Skeletal muscle tissue (tissue), 4 donors: ENCODE measurements around the gene CARD9. TPM values are rescaled to one million over a fixed set of nuclear protein-coding genes. Genes with fewer than 3 reads are reported as not detected.

Experiments used
- H3K27ac ChIP-seq: one replicate; pipeline ENCODE4 v1.7.0; 2013; ENCODE audit warnings: mild to moderate bottlenecking, low read depth, low read length, inconsistent platforms
- H3K27me3 ChIP-seq, 3 donors: one replicate each; pipeline ENCODE4 v1.7.0; 2013; ENCODE audit warnings: low read length in 3 of 3; ENCODE audit not compliant: control insufficient read depth in 3 of 3, insufficient read depth in 3 of 3
- H3K36me3 ChIP-seq, 3 donors: one replicate each; pipeline ENCODE4 v1.7.0; 2013; ENCODE audit warnings: low read length in 3 of 3; ENCODE audit not compliant: control insufficient read depth in 3 of 3, insufficient read depth in 3 of 3
- H3K4me1 ChIP-seq, 3 donors: one replicate each; pipeline ENCODE4 v1.7.0; 2013; ENCODE audit warnings: low read length in 3 of 3, mild to moderate bottlenecking in 3 of 3; ENCODE audit not compliant: control insufficient read depth in 3 of 3, insufficient read depth in 3 of 3
- H3K4me3 ChIP-seq, 3 donors: one replicate each; pipeline ENCODE4 v1.7.0; 2013; ENCODE audit warnings: low read length in 3 of 3
- H3K9ac ChIP-seq, 3 donors: one replicate each; pipeline ENCODE4 v1.7.0; 2013; ENCODE audit warnings: low read length in 3 of 3, mild to moderate bottlenecking in 3 of 3, moderate library complexity in 2 of 3, low read depth in 1 of 3
- H3K9me3 ChIP-seq, 3 donors: one replicate each; pipeline ENCODE4 v1.7.0; 2013; ENCODE audit warnings: low read length in 3 of 3; ENCODE audit not compliant: control insufficient read depth in 3 of 3
- total RNA-seq: library from RNA; depleted of rRNA; stranded (reverse); fragments of >200 nt; gene quantifications from one replicate; pipeline ENCODE4 v1.2.3, GENCODE V29; 2014
- donor health status: Osteomylitis.

CARD9 gene
- total RNA-seq, 1 donor from 2014 or later = 1.0 TPM

DNA sequence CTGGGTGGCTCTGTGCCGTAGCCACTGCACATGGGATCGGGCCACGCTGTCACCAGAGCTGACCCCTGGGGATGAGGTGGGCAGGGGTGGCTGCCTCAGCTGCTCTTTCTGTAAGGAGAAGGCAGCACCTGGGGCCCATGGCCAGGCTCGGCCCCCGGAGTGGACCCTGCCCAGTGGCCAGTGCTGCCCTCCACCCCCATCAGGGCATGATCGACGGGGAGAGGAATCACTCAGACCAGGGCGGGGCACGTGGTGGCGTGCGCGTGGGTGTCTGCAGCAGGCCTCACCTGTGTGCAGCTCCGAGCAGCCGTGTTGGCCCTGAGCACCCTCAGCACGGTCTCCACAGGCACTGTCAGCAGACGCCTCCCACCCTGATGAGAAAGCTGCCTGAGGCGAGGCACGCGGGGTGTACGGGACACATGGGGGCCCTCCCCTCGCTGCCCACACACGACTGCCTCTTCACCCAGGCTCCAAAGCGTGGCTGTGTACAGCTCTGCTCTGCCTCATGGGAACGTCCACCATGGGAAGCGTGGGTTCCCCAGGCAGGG lies 8.6 kb upstream of the CARD9 start:
- Histone ChIP-seq H3K4me1 (no peaks in the 10 kb centered on the region), H3K27me3 (no peaks in the 10 kb centered on the region), H3K9ac (no peak overlapping the region), H3K27ac (no peak overlapping the region), H3K36me3 (peaks cover 42 to 50% (median 49%) of the 10 kb centered on the region in 3 donors), H3K4me3 (no peak overlapping the region), H3K9me3 (no peaks in the 10 kb centered on the region)

DNA sequence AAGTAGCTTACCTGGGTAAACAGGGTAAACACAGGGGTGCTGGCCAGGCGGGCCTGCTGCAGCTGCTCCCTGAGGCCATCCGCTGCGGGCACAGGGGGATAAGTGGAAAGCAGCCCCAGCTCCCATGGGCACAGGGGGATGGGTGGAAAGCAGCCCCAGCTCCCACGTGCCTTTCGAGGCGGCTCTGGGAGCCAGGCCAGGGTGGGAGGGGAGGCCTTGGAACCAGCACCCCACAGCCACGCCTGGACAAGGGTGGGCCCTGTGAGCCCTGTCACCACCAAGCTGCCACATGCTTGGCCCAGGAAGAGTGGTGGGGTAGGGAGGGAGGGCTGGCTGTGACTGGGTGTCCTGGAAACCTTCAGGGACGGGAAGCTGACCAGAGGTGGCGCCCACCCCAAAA lies 7.8 kb upstream of the CARD9 start:
- Histone ChIP-seq H3K9me3 (no peaks in the 10 kb centered on the region), H3K4me1 (no peaks in the 10 kb centered on the region), H3K4me3 (no peak overlapping the region), H3K27me3 (no peaks in the 10 kb centered on the region), H3K36me3 (peaks cover 39 to 50% (median 46%) of the 10 kb centered on the region in 3 donors), H3K27ac (no peak overlapping the region), H3K9ac (no peak overlapping the region)

GRCh38 chr9:136380381-136380780 lies 6.9 kb upstream of the CARD9 start:
- Histone ChIP-seq H3K9ac (no peak overlapping the region), H3K4me1 (no peaks in the 10 kb centered on the region), H3K27me3 (no peaks in the 10 kb centered on the region), H3K36me3 (peaks cover 40 to 50% (median 43%) of the 10 kb centered on the region in 3 donors), H3K9me3 (no peaks in the 10 kb centered on the region), H3K4me3 (no peak overlapping the region), H3K27ac (no peak overlapping the region)

DNA sequence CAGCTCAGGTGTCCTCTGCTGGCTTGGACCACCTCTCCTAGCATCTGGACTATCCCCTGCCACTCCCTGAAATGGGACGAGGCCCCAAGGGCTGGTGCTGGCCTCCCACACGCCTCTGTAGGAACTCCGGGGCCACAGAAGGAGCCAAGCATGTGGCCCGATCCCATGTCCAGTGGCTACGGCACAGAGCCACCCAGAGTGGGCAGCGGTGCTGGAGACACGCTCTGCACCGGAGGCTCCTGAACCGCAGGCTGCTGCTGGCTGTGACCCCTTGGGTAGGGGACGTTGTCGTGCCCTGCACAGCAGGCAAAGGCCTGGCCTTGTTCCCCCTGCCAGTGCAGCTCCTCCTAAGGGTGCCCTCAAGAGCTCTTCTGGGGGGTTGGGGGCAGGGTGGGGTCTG lies 6.4 kb upstream of the CARD9 start:
- H3K27me3 ChIP-seq = no peaks in the 10 kb centered on the region

DNA sequence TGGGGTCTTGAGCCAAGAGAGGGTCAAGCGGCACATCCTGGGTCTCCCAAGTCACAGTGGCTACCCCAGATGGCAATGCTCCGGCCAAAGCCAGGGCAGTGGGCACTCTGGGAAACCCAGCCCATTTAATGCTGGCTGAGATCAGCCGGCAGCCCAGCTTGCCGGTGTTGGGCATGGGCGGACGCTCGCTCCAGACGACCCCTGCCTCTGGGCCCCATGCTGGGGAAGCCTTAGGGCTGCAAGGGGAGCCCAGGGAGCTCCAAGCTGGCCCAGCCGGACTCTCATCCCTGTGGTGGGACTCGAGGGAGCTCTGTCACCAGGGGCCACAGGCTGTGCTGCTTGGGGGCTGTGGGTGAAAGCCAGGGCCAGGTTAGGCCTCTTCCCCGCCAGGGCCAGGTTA lies 5.9 kb upstream of the CARD9 start:
- H3K9me3 ChIP-seq = no peaks in the 10 kb centered on the region
- H3K27ac ChIP-seq = no peak overlapping the region
- no peaks in the 10 kb centered on the region for H3K27me3 ChIP-seq
- H3K4me3 ChIP-seq = no peak overlapping the region
- peaks cover 35 to 43% (median 42%) of the 10 kb centered on the region in 3 donors for H3K36me3 ChIP-seq
- H3K9ac ChIP-seq = no peak overlapping the region
- H3K4me1 ChIP-seq = no peaks in the 10 kb centered on the region

More for the DNA sequence above, 6.4 kb upstream of the CARD9 start:
- Histone ChIP-seq H3K4me3 (no peak overlapping the region), H3K36me3 (peaks cover 36 to 47% (median 43%) of the 10 kb centered on the region in 3 donors), H3K27ac (no peak overlapping the region), H3K9ac (no peak overlapping the region), H3K9me3 (no peaks in the 10 kb centered on the region), H3K4me1 (no peaks in the 10 kb centered on the region)

- Histone ChIP-seq H3K36me3 (peaks cover 30 to 38% (median 37%) of the 10 kb centered on the region in 3 donors), H3K9me3 (no peaks in the 10 kb centered on the region), H3K27ac (no peak overlapping the region), H3K4me1 (no peaks in the 10 kb centered on the region), H3K27me3 (no peaks in the 10 kb centered on the region), H3K9ac (no peak overlapping the region), H3K4me3 (no peak overlapping the region)
These were observed 5.5 kb upstream of the CARD9 start for GRCh38 chr9:136379003-136379287.

GRCh38 chr9:136378170-136379002 lies 4.9 kb upstream of the CARD9 start:
- Histone ChIP-seq H3K4me1 (no peaks in the 10 kb centered on the region), H3K27ac (no peak overlapping the region), H3K4me3 (no peak overlapping the region), H3K9me3 (no peaks in the 10 kb centered on the region), H3K9ac (no peak overlapping the region), H3K27me3 (peaks cover 0 to 2% (median 0%) of the 10 kb centered on the region in 3 donors), H3K36me3 (peaks cover 30 to 34% (median 34%) of the 10 kb centered on the region in 3 donors)

DNA sequence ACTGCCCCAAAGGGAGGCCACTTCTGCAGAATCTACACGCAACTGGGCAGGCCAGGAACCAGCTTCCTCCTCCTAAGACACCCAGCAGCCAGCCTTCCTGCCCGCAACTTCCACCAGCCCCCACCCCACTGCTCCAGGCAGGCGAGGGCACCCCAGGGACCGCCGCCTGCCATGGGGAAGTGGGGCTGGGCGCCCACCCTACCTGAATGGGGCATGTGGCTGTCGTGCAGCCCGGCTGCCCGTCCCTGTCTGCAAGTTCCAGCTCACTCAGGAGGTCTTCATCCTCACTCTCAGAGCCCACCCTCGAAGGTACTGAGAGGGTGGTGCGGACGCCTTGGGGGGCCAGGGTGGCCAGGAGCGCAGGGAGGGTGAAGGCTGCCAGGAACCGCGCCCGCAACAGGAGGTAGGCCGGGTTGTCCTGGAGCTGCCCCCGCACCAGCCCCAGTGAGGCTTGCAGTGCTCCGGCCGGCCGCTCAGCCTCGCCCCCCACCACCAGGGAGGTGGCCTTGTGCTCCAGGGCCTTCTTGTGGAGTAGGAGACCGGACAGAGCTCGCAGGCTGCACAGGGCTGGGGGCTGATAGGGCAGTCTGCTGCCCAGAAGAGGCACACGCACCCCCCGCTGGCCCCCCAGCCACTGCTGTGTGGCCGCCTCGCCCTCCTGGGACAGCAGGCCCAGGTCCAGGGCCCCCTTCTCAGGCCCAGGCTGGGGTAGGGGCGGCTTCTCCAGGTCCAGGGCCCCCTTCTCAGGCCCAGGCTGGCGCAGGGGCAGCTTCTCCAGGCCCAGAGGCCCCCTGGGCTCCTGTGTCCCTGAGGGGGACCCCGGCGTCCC lies 4.1 kb upstream of the CARD9 start:
- no peaks in the 10 kb centered on the region for H3K9me3 ChIP-seq
- H3K27ac ChIP-seq = no peak overlapping the region
- no peak overlapping the region for H3K9ac ChIP-seq
- H3K36me3 ChIP-seq = peaks cover 24 to 26% (median 26%) of the 10 kb centered on the region in 3 donors
- peaks cover 0 to 3% (median 0%) of the 10 kb centered on the region in 3 donors for H3K4me1 ChIP-seq
- H3K4me3 ChIP-seq = no peak overlapping the region
- peaks cover 0 to 2% (median 0%) of the 10 kb centered on the region in 3 donors for H3K27me3 ChIP-seq

- H3K27me3 ChIP-seq = peaks cover 0 to 2% (median 0%) of the 10 kb centered on the region in 3 donors
- peaks cover 13 to 18% (median 18%) of the 10 kb centered on the region in 3 donors for H3K36me3 ChIP-seq
- H3K9me3 ChIP-seq = no peaks in the 10 kb centered on the region
- peaks cover 3 to 5% (median 4%) of the 10 kb centered on the region in 3 donors for H3K4me1 ChIP-seq
- no peak overlapping the region for H3K9ac ChIP-seq
- no peak overlapping the region for H3K4me3 ChIP-seq
- no peak overlapping the region for H3K27ac ChIP-seq
These were observed 3.0 kb upstream of the CARD9 start for GRCh38 chr9:136376457-136376856.
